22Rv1 (cell line): Measurements from ENCODE around the gene GPR61.

ENCODE experiments used
- H3K27ac ChIP-seq: fragments of 450-650 bp; 2 replicates; pipeline ENCODE4 v1.5.1; 2017
- ZFX ChIP-seq: fragments of 450-650 bp; IDR thresholded peaks from 2 replicates; pipeline ENCODE4 v1.6.1; 2017; ENCODE audit warnings: antibody characterized with exemption, borderline replicate concordance
- TF ChIP-seq, protein P1 (sequence below): fragments of 450-650 bp; IDR thresholded peaks from 2 replicates; pipeline ENCODE4 v1.5.1; 2017; ENCODE audit warnings: mild to moderate bottlenecking

GPR61 gene

DNA sequence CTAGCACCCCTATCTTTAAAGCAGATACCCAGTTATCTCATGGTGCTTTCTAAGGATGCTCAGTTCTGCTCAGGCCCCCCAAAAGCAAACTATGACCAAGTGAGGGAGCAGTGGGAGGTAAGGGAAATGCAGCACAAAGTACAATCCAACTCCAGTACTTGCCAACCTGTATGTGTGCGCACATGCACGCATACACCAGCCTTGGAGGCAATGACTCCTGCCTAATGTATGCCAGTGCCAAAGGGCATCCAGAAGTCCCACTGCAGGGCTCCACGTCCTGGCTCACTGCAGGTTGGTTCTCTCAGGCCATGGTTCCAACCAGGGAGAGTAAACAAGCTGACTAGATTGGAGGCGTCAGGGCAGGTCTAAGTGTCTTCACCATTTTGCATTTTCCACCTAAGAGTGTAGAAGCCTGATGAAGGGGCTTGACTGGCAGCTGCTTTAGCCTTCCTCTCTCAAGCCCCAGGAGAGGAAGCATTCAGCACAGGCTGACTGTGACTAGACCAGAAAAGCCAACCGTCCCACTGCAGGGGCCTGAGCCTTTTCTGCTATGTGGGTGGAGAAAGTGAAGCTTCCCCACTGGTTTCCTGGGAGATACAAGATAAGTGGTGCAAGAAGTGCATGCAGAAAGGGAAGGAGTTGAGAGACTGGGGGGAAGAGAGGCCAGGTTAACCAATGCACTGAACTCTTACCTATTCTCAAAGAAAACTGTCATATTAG is 37.9 kb upstream of the GPR61 start:
- TF ChIP-seq, protein P1, sequence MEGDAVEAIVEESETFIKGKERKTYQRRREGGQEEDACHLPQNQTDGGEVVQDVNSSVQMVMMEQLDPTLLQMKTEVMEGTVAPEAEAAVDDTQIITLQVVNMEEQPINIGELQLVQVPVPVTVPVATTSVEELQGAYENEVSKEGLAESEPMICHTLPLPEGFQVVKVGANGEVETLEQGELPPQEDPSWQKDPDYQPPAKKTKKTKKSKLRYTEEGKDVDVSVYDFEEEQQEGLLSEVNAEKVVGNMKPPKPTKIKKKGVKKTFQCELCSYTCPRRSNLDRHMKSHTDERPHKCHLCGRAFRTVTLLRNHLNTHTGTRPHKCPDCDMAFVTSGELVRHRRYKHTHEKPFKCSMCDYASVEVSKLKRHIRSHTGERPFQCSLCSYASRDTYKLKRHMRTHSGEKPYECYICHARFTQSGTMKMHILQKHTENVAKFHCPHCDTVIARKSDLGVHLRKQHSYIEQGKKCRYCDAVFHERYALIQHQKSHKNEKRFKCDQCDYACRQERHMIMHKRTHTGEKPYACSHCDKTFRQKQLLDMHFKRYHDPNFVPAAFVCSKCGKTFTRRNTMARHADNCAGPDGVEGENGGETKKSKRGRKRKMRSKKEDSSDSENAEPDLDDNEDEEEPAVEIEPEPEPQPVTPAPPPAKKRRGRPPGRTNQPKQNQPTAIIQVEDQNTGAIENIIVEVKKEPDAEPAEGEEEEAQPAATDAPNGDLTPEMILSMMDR = no peak
- no peak for TF ChIP-seq ZFX
- H3K27ac ChIP-seq = no peak overlapping the region

DNA sequence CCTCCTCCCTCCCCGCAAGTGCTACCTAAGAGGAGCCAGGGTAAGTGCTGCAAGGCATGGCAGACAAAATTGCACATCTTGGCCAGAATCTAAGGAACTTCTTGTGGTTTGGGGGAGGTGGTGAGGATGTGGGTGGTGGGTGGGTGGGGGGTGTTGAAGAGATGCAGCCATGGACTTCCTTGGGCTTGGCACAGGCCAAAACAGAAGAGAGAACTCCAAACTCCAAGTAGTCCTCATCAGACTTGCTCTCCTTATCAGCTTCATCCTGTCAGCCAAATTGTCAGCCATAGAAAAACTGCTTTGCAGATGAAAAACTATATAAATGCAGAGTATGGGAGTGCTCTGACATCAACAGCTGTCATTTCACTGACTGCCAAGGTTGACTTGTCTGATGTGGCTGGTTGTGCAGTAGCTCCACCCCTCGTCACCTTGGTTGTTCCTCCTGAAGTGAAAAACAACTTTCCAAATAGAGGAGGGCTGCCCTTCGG is 37.3 kb upstream of the GPR61 start:
- TF ChIP-seq ZFX = no peak
- TF ChIP-seq, protein P1 = no peak
- no peak overlapping the region for H3K27ac ChIP-seq

DNA sequence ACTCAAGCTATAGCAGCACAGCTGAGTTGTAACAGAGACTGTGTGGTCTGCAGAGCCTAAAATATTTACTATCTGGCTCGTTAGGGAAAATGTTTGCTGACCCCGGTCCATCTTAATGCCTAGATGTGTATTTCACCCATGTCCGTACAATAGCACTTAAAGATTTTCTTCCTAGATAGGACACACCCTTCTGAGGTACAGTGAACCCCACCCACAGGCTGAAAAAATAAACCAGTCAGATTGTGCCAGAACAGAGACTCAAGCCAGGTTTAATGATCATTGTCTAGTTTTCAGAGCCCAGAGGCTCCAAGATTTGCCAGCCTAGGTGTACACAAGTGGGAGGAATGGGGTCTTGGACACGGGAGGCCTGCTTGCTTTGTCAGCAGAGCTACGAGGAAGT is 35.7 kb upstream of the GPR61 start:
- TF ChIP-seq ZFX = no peak
- TF ChIP-seq, protein P1 = no peak
- no peak overlapping the region for H3K27ac ChIP-seq

DNA sequence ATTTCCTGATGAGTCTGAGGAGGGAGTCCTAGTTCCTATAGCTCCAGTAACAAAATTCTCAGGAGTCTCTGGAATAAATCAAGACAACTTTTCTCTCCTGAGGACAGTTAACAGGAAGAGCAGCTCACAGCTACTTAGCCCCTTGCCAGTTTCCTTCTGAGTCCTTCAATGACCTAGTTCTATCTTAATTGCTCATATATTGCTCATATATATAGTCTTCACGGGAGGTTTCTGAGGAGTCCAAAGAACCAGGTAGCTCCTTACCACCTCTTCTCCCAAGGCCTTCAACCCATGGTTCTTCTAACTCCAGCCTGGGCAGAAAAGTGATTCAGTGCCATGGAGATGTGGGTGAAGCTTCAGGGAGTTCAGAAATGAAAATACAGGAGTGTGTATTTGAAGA is 34.7 kb upstream of the GPR61 start:
- TF ChIP-seq, protein P1 = no peak
- TF ChIP-seq ZFX = no peak

DNA sequence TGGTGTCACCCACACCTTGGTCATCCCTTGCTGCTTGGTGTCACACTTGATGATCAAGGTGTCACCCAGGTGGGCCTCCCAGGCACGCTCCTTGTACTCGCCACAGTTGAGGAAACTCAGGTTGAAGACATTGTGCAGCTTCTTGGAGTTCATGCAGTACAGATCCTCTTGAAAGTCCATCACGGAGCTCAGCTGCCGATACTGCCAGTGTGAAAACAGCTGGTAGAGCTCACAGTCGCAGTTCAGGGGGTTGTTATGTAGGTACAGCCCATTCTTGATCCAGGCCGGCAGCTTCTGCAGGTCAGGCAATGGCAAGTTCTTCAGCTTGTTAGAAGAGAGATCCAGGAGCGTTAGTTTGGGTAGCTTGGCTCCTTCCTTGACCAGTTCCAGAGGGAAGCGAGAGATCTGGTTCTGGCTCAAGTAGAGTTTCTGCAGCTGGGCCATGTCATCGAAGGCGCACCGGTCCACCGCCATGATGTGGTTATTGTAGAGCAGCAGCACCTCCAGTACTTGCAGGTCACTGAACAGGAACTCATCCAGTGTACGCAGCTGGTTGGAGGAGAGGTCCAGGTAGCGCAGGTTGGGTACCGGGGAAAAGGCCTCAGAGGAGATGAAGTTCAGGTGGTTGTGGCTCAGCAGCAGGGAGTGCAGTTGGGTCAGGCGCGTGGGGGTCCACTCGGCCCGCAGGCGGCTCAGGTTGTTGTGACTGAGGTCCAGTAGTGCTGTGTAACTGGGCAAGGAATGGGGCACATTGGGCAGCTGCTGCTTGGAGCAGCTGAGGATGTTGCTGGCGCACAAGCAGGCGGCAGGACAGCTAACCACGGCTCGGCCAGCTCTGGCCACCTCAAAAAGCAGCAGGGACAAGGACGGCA is 31.4 kb upstream of the GPR61 start:
- no peak overlapping the region for H3K27ac ChIP-seq
- TF ChIP-seq ZFX = no peak
- TF ChIP-seq, protein P1 = no peak

More for the DNA sequence above, 34.7 kb upstream of the GPR61 start:
- no peak overlapping the region for H3K27ac ChIP-seq

DNA sequence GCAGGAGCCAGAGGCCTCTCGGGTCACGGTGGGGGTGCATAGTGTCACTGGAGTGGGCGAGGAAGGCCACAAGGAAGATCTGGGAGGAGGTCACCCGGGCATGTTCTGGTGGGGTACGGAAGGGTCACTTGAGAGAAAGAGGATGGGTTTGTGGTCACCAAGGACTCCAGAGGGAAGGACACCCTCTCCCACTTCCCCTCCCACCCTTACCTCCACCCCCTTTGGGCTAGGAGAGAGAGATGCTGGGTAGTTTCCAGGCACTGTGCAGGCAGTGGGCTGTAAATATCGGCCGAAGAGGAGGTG is 30.8 kb upstream of the GPR61 start:
- H3K27ac ChIP-seq = no peak overlapping the region
- TF ChIP-seq, protein P1 = no peak
- no peak for TF ChIP-seq ZFX
